Measurements from ENCODE around the gene DHRS7C. TPM values are rescaled to one million over a fixed set of nuclear protein-coding genes. Genes with fewer than 3 reads are reported as not detected.

Gene DHRS7C
- total and polyA plus RNA-seq, 4 donors: 0.26 to 0.28 TPM; not detected in 2

- no peaks in the 10 kb centered on the region for H3K4me1 ChIP-seq (ENCODE audit: control insufficient read depth in 4 of 4, insufficient read depth in 4 of 4, low read length in 3 of 4)
- H3K9me3 ChIP-seq (ENCODE audit: control insufficient read depth in 4 of 4, low read length in 3 of 4): no peaks in the 10 kb centered on the region
- H3K36me3 ChIP-seq (ENCODE audit: control insufficient read depth in 4 of 4, insufficient read depth in 3 of 4, low read depth in 1 of 4, low read length in 3 of 4): no peaks in the 10 kb centered on the region
- no peak overlapping the region for H3K9ac ChIP-seq (ENCODE audit: low read depth in 1 of 2, low read length in 2 of 2)
- DNase-seq (ENCODE audit: low spot score): no peak
- peaks cover 0 to 6% (median 0%) of the 10 kb centered on the region in 4 donors for H3K27me3 ChIP-seq (ENCODE audit: control insufficient read depth in 4 of 4, insufficient read depth in 4 of 4, low read length in 3 of 4)
- TF ChIP-seq SP1 (IDR thresholded peaks at IDR 0.05) (no peak), RAD21 (IDR thresholded peaks at IDR 0.05) (no peak)
- no peak overlapping the region for H3K27ac ChIP-seq (ENCODE audit: low read depth in 1 of 2, low read length in 2 of 2)
- WGBS: 62% methylated on average over 2 of the region's 2 CpGs
- no peak overlapping the region for H3K4me3 ChIP-seq (ENCODE audit: low read depth in 1 of 3, low read length in 3 of 3)
Observed at GRCh38 chr17:9801505-9801904, 10.1 kb upstream of the DHRS7C start.

- Histone ChIP-seq H3K4me1 (ENCODE audit: control insufficient read depth in 4 of 4, insufficient read depth in 4 of 4, low read length in 3 of 4) (no peaks in the 10 kb centered on the region), H3K27ac (ENCODE audit: low read depth in 1 of 2, low read length in 2 of 2) (no peak overlapping the region), H3K27me3 (ENCODE audit: control insufficient read depth in 4 of 4, insufficient read depth in 4 of 4, low read length in 3 of 4) (peaks cover 0 to 6% (median 0%) of the 10 kb centered on the region in 4 donors), H3K4me3 (ENCODE audit: low read depth in 1 of 3, low read length in 3 of 3) (no peak overlapping the region), H3K9ac (ENCODE audit: low read depth in 1 of 2, low read length in 2 of 2) (no peak overlapping the region), H3K36me3 (ENCODE audit: control insufficient read depth in 4 of 4, insufficient read depth in 3 of 4, low read depth in 1 of 4, low read length in 3 of 4) (no peaks in the 10 kb centered on the region), H3K9me3 (ENCODE audit: control insufficient read depth in 4 of 4, low read length in 3 of 4) (no peaks in the 10 kb centered on the region)
- no peak for DNase-seq (ENCODE audit: low spot score)
- TF ChIP-seq RXRA (IDR thresholded peaks at IDR 0.05): no peak
- TF ChIP-seq HNF4A (conservative IDR thresholded peaks at IDR 0.05): no peak
- no peak for TF ChIP-seq EGR1 (IDR thresholded peaks at IDR 0.05; ENCODE audit: low read depth in 2 of 2)
- TF ChIP-seq, protein P1, sequence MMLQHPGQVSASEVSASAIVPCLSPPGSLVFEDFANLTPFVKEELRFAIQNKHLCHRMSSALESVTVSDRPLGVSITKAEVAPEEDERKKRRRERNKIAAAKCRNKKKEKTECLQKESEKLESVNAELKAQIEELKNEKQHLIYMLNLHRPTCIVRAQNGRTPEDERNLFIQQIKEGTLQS (IDR thresholded peaks at IDR 0.05): no peak
- no peak for TF ChIP-seq HNF4G (IDR thresholded peaks at IDR 0.05)
- no peak for TF ChIP-seq NR2F2 (IDR thresholded peaks at IDR 0.05)
- TF ChIP-seq, protein P2, sequence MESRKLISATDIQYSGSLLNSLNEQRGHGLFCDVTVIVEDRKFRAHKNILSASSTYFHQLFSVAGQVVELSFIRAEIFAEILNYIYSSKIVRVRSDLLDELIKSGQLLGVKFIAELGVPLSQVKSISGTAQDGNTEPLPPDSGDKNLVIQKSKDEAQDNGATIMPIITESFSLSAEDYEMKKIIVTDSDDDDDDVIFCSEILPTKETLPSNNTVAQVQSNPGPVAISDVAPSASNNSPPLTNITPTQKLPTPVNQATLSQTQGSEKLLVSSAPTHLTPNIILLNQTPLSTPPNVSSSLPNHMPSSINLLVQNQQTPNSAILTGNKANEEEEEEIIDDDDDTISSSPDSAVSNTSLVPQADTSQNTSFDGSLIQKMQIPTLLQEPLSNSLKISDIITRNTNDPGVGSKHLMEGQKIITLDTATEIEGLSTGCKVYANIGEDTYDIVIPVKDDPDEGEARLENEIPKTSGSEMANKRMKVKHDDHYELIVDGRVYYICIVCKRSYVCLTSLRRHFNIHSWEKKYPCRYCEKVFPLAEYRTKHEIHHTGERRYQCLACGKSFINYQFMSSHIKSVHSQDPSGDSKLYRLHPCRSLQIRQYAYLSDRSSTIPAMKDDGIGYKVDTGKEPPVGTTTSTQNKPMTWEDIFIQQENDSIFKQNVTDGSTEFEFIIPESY (IDR thresholded peaks at IDR 0.05): no peak
- no peak for TF ChIP-seq FOXA2 (IDR thresholded peaks at IDR 0.05)
- no peak for TF ChIP-seq CTCF (IDR thresholded peaks at IDR 0.05; ENCODE audit: low read depth, low read length, missing input control)
- TF ChIP-seq TAF1 (conservative IDR thresholded peaks at IDR 0.05): no peak
- TF ChIP-seq GABPA (IDR thresholded peaks at IDR 0.05 in 1 of 2, conservative IDR thresholded peaks at IDR 0.05 in 1 of 2): no peak
- no peak for TF ChIP-seq RAD21 (IDR thresholded peaks at IDR 0.05)
- WGBS: 74% methylated on average over 7 of the region's 7 CpGs
Observed at GRCh38 chr17:9798724-9799123, 7.3 kb upstream of the DHRS7C start.

DNA sequence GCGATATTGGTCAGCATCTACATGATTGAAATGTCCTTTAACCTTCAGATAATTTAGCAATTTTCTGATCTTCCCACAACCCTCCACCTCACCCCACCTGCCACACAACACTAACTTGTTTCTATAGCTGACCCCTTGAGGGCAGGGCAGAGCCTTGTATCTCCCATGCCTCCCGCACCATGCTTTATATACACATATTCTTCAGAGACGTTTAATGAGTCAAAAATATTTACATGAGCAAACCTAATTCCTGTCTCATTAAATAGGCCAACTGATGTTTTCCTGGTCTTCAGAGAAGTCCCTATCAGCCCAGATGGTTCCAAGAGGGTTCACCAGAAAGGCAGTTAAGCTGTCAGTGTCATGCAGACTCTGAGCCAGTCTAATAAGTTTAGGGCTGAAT lies 6.6 kb upstream of the DHRS7C start:
- H3K36me3 ChIP-seq (ENCODE audit: control insufficient read depth in 4 of 4, insufficient read depth in 3 of 4, low read depth in 1 of 4, low read length in 3 of 4): no peaks in the 10 kb centered on the region
- no peak for DNase-seq (ENCODE audit: low spot score)
- no peaks in the 10 kb centered on the region for H3K9me3 ChIP-seq (ENCODE audit: control insufficient read depth in 4 of 4, low read length in 3 of 4)
- no peaks in the 10 kb centered on the region for H3K4me1 ChIP-seq (ENCODE audit: control insufficient read depth in 4 of 4, insufficient read depth in 4 of 4, low read length in 3 of 4)
- peaks cover 0 to 6% (median 0%) of the 10 kb centered on the region in 4 donors for H3K27me3 ChIP-seq (ENCODE audit: control insufficient read depth in 4 of 4, insufficient read depth in 4 of 4, low read length in 3 of 4)
- H3K27ac ChIP-seq (ENCODE audit: low read depth in 1 of 2, low read length in 2 of 2): no peak overlapping the region
- 68% methylated on average over 3 of the region's 3 CpGs for WGBS
- H3K4me3 ChIP-seq (ENCODE audit: low read depth in 1 of 3, low read length in 3 of 3): no peak overlapping the region
- no peak overlapping the region for H3K9ac ChIP-seq (ENCODE audit: low read depth in 1 of 2, low read length in 2 of 2)
- TF ChIP-seq HNF4G (IDR thresholded peaks at IDR 0.05) (no peak), GABPA (IDR thresholded peaks at IDR 0.05 in 1 of 2, conservative IDR thresholded peaks at IDR 0.05 in 1 of 2) (no peak), YY1 (IDR thresholded peaks at IDR 0.05) (no peak), RXRA (IDR thresholded peaks at IDR 0.05) (no peak), HNF4A (conservative IDR thresholded peaks at IDR 0.05) (no peak)
- TF ChIP-seq, protein P3, sequence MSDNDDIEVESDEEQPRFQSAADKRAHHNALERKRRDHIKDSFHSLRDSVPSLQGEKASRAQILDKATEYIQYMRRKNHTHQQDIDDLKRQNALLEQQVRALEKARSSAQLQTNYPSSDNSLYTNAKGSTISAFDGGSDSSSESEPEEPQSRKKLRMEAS (IDR thresholded peaks at IDR 0.05): no peak
- TF ChIP-seq, protein P2 (IDR thresholded peaks at IDR 0.05): no peak
- TF ChIP-seq, protein P4, sequence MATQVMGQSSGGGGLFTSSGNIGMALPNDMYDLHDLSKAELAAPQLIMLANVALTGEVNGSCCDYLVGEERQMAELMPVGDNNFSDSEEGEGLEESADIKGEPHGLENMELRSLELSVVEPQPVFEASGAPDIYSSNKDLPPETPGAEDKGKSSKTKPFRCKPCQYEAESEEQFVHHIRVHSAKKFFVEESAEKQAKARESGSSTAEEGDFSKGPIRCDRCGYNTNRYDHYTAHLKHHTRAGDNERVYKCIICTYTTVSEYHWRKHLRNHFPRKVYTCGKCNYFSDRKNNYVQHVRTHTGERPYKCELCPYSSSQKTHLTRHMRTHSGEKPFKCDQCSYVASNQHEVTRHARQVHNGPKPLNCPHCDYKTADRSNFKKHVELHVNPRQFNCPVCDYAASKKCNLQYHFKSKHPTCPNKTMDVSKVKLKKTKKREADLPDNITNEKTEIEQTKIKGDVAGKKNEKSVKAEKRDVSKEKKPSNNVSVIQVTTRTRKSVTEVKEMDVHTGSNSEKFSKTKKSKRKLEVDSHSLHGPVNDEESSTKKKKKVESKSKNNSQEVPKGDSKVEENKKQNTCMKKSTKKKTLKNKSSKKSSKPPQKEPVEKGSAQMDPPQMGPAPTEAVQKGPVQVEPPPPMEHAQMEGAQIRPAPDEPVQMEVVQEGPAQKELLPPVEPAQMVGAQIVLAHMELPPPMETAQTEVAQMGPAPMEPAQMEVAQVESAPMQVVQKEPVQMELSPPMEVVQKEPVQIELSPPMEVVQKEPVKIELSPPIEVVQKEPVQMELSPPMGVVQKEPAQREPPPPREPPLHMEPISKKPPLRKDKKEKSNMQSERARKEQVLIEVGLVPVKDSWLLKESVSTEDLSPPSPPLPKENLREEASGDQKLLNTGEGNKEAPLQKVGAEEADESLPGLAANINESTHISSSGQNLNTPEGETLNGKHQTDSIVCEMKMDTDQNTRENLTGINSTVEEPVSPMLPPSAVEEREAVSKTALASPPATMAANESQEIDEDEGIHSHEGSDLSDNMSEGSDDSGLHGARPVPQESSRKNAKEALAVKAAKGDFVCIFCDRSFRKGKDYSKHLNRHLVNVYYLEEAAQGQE (IDR thresholded peaks at IDR 0.05): no peak
